ENCODE data around the gene MYOC. TPM values are rescaled to one million over a fixed set of nuclear protein-coding genes. Genes with fewer than 3 reads are reported as not detected.

MYOC gene
- polyA plus RNA-seq, 1 of the 3 experiments (the other 2 are of a cell fraction), result not detected

- no peak overlapping the region for H3K4me2 ChIP-seq
- no peak for DNase-seq
- no peaks in the 10 kb centered on the region for H3K4me1 ChIP-seq (ENCODE audit: control insufficient read depth in 1 of 2, insufficient read depth in 2 of 2, low read depth in 1 of 2, low read length in 1 of 2)
- peaks cover 1% of the 10 kb centered on the region; the same call in 1 of the 2 replicates for H3K27me3 ChIP-seq (ENCODE audit: insufficient read depth)
- no peaks in the 10 kb centered on the region for H3K9me2 ChIP-seq
- H3K36me3 ChIP-seq (replicated peaks in 1 of 2; ENCODE audit: control insufficient read depth in 1 of 2, insufficient read depth in 2 of 2, low read length in 1 of 2), result no peaks in the 10 kb centered on the region
- no peak overlapping the region for H3K9ac ChIP-seq
- H3F3A ChIP-seq (replicated peaks; ENCODE audit: insufficient read depth), result no peaks in the 10 kb centered on the region
- ChIA-PET POLR2A (no interaction called here), CTCF (interaction anchor here (2.5 kb wide), 1 partner anchor 20 kb away, joined by 16 read pairs; no protein-coding TSS in a partner anchor)
- TF ChIP-seq SIN3A (IDR thresholded peaks at IDR 0.05; ENCODE audit: borderline replicate concordance, low read depth, low read length) (no peak), USF1 (IDR thresholded peaks at IDR 0.05; ENCODE audit: borderline replicate concordance, low read depth) (no peak), RAD21 (IDR thresholded peaks at IDR 0.05; ENCODE audit: low read length) (no peak), REST (IDR thresholded peaks at IDR 0.05; ENCODE audit: low read depth, low read length) (no peak), RXRA (IDR thresholded peaks at IDR 0.05; ENCODE audit: borderline replicate concordance, low read depth) (no peak), RFX5 (IDR thresholded peaks at IDR 0.05; ENCODE audit: low read length) (no peak), GABPA (IDR thresholded peaks at IDR 0.05; ENCODE audit: low read depth) (no peak), MXI1 (IDR thresholded peaks at IDR 0.05; ENCODE audit: low read depth, low read length) (no peak), EP300 (IDR thresholded peaks at IDR 0.05; ENCODE audit: borderline replicate concordance in 1 of 2, low read depth in 1 of 2, low read length in 1 of 2) (no peak), JUND (IDR thresholded peaks at IDR 0.05) (no peak), USF2 (IDR thresholded peaks at IDR 0.05; ENCODE audit: borderline replicate concordance, low read depth, low read length) (no peak), FOSL2 (IDR thresholded peaks at IDR 0.05; ENCODE audit: borderline replicate concordance, low read depth) (no peak), MEF2A (IDR thresholded peaks at IDR 0.05; ENCODE audit: borderline replicate concordance, low read depth) (no peak), RCOR1 (IDR thresholded peaks at IDR 0.05; ENCODE audit: low read length) (no peak), TEAD4 (IDR thresholded peaks at IDR 0.05; ENCODE audit: borderline replicate concordance, insufficient read depth) (no peak), ELF1 (IDR thresholded peaks at IDR 0.05) (no peak)
- TF ChIP-seq, protein P1, sequence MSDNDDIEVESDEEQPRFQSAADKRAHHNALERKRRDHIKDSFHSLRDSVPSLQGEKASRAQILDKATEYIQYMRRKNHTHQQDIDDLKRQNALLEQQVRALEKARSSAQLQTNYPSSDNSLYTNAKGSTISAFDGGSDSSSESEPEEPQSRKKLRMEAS (IDR thresholded peaks at IDR 0.05; ENCODE audit: low read depth), result no peak
- TF ChIP-seq, protein P2, sequence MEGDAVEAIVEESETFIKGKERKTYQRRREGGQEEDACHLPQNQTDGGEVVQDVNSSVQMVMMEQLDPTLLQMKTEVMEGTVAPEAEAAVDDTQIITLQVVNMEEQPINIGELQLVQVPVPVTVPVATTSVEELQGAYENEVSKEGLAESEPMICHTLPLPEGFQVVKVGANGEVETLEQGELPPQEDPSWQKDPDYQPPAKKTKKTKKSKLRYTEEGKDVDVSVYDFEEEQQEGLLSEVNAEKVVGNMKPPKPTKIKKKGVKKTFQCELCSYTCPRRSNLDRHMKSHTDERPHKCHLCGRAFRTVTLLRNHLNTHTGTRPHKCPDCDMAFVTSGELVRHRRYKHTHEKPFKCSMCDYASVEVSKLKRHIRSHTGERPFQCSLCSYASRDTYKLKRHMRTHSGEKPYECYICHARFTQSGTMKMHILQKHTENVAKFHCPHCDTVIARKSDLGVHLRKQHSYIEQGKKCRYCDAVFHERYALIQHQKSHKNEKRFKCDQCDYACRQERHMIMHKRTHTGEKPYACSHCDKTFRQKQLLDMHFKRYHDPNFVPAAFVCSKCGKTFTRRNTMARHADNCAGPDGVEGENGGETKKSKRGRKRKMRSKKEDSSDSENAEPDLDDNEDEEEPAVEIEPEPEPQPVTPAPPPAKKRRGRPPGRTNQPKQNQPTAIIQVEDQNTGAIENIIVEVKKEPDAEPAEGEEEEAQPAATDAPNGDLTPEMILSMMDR (IDR thresholded peaks at IDR 0.05), result no peak
- no peak overlapping the region for H3K4me3 ChIP-seq (ENCODE audit: low read depth in 2 of 2, low read length in 1 of 2)
- no peaks in the 10 kb centered on the region for H3K79me2 ChIP-seq (ENCODE audit: insufficient read depth)
- no peaks in the 10 kb centered on the region for H4K20me1 ChIP-seq (ENCODE audit: insufficient read depth)
- H2AFZ ChIP-seq (ENCODE audit: low read depth), result no peak overlapping the region
- no peaks in the 10 kb centered on the region for H3K9me3 ChIP-seq
- no peak overlapping the region for H3K27ac ChIP-seq (ENCODE audit: low read depth in 2 of 2, low read length in 1 of 2)
- WGBS (ENCODE audit: low lambda C conversion rate), result 86% methylated on average over 1 of the region's 1 CpG
Observed at GRCh38 chr1:171625225-171625624, 27.3 kb downstream of the MYOC start.
